ENCODE results near the gene TSC2.

TSC2 gene

GRCh38 chr16:2064368-2064945 is 16.7 kb downstream of the TSC2 start:
- no peak for DNase-seq

- DNase-seq: no peak
These were observed 18.4 kb downstream of the TSC2 start for GRCh38 chr16:2066139-2066538.

- DNase-seq: no peak
These were observed 23.0 kb downstream of the TSC2 start for GRCh38 chr16:2070576-2071453.

GRCh38 chr16:2071454-2072202 is 23.8 kb downstream of the TSC2 start:
- DNase-seq: no peak

- no peak for DNase-seq
These were observed 25.1 kb downstream of the TSC2 start for GRCh38 chr16:2072926-2073325.

- DNase-seq: no peak
These were observed 26.3 kb downstream of the TSC2 start for GRCh38 chr16:2074071-2074470.

GRCh38 chr16:2075631-2076030 is 27.8 kb downstream of the TSC2 start:
- DNase-seq: no peak

GRCh38 chr16:2076072-2076865 is 28.5 kb downstream of the TSC2 start:
- DNase-seq: no peak

GRCh38 chr16:2077016-2077415 is 29.2 kb downstream of the TSC2 start:
- DNase-seq: no peak

GRCh38 chr16:2077696-2078095 is 29.9 kb downstream of the TSC2 start:
- DNase-seq: no peak

GRCh38 chr16:2078096-2078495 is 30.3 kb downstream of the TSC2 start:
- DNase-seq: no peak

- no peak for DNase-seq
These were observed 30.9 kb downstream of the TSC2 start for GRCh38 chr16:2078691-2079090.

- no peak for DNase-seq
These were observed 31.6 kb downstream of the TSC2 start for GRCh38 chr16:2079311-2079800.

- DNase-seq: no peak
These were observed 32.2 kb downstream of the TSC2 start for GRCh38 chr16:2079991-2080390.

- DNase-seq: no peak
These were observed 33.7 kb downstream of the TSC2 start for GRCh38 chr16:2081201-2082084.

GRCh38 chr16:2082171-2082982 is 34.6 kb downstream of the TSC2 start:
- DNase-seq: no peak

GRCh38 chr16:2082983-2083364 is 35.2 kb downstream of the TSC2 start:
- no peak for DNase-seq

GRCh38 chr16:2083409-2083808 is 35.6 kb downstream of the TSC2 start:
- DNase-seq: no peak
